Endometrial microvascular endothelial cells (primary cell): ENCODE results near the gene LRRC4C. TPM values are rescaled to one million over a fixed set of nuclear protein-coding genes. Genes with fewer than 3 reads are reported as not detected.

Experiments used
- in situ Hi-C: cut with HindIII; loops from 2 replicates; pipeline ENCODE4 v1.10.0; 2017; ENCODE audit warnings: low sequenced_read_pairs, low pct_unique_long_range_greater_than_20kb; ENCODE audit errors: inconsistent ontology term
- total RNA-seq: library from RNA; depleted of rRNA; stranded (reverse); fragments of >200 nt; gene quantifications from one replicate; pipeline ENCODE4 v1.2.3, GENCODE V29; 2015; ENCODE audit errors: inconsistent ontology term

Gene LRRC4C
- total RNA-seq, 1 donor from 2014 or later: not detected

- in situ Hi-C loops: no loop called here
Observed at GRCh38 chr11:40149721-40150120, 1309.7 kb downstream of the LRRC4C start.

DNA sequence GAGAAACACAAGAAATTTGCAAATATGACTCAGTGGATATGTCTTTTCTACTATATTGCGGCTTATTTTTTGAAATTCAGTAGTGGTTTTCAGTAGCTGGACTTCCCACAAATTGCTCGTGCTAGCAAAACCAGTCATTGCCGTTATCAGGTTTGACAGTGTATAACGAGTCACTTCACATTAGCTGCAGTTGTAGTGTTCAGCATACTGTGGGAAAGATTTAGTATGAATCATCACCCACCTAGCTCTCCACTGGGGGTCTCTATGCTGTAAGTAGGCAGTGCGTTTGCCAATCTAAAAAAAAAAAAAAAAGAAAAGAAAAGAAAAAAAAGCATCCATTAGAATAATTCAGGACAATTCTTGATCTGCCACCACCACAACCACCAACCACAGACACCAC lies 1318.9 kb downstream of the LRRC4C start:
- in situ Hi-C loops: no loop called here

- in situ Hi-C loops: no loop called here
Observed at GRCh38 chr11:40139536-40139935, 1319.9 kb downstream of the LRRC4C start.

- in situ Hi-C loops: no loop called here
Observed at GRCh38 chr11:40139066-40139465, 1320.4 kb downstream of the LRRC4C start.

DNA sequence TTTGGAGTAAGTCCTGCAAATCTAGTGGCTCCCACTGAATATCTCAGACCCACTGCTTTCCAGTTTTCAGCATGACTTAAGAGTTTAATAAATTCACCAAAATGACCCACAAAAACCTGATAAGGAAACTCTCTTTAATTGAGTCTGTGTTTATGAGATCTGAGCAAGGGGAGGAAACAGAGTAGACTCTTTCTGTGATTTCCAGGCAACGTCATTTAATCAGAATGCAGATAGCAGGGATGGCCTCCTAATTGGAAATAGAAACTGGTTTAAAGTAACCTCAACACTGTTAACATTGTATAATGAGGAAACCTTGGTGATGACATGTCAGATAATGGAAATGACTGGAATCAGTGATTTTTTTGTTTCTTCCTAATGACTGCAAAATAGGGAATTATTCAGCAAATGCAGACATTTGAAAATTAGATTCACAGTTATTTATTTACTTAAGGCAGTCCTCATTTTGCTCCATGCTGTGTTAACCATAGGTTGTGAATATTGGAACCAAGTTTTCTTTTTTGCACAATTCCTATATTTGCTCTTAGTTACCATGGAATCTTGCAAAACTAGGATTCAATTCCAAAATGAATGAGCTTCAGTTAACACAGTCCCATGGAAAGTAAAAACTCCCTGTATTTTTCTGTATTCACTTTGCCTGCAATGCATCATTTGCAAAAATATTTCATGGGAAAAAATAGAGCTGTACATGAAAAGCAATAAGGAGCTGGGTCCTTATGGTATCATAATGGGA lies 1324.5 kb downstream of the LRRC4C start:
- in situ Hi-C loops: no loop called here

GRCh38 chr11:40133498-40133897 lies 1326.0 kb downstream of the LRRC4C start:
- in situ Hi-C loops: no loop called here

GRCh38 chr11:40132912-40133311 lies 1326.5 kb downstream of the LRRC4C start:
- in situ Hi-C loops: no loop called here

GRCh38 chr11:40130427-40130826 lies 1329.0 kb downstream of the LRRC4C start:
- in situ Hi-C loops: no loop called here

DNA sequence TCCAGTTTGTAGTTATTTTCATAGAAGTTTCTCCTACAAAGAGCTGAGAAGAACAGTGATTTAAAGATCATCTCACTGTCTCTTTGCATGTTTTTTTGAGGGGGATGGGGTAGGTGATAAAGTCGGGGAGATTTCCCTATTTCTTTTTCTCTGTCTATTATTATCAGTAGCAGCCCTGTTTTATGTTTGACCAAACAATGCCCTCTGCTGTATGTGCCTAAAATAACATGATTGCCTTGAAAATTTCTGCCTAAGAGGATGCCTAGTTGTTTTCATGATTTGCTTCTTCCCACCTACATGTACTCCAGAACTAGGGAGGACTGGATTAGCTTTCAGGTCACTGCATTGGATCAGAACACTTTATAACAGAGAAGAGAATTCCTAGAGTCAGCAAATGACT lies 1330.2 kb downstream of the LRRC4C start:
- in situ Hi-C loops: no loop called here

DNA sequence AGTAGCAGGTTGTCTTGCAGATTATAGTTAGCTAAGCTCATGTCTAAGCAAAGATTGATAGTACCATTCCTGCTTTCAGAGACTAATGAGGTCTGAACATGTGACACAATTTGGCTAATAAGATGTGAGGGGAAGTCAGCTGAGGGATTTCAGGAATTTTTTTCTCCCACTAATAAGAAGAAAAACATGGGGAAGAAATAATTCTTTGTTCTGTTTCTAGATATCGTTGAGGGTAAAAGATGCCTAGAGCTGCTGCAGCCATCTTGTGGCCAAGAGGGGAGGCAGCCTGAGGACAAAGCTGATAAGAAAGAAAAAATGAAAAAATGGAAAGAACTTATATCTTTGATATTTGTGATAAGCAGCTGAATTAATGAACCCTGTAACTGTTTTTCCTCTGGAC lies 1334.4 kb downstream of the LRRC4C start:
- in situ Hi-C loops: no loop called here

GRCh38 chr11:40119661-40120060 lies 1339.8 kb downstream of the LRRC4C start:
- in situ Hi-C loops: no loop called here

GRCh38 chr11:40118780-40119179 lies 1340.7 kb downstream of the LRRC4C start:
- in situ Hi-C loops: no loop called here

DNA sequence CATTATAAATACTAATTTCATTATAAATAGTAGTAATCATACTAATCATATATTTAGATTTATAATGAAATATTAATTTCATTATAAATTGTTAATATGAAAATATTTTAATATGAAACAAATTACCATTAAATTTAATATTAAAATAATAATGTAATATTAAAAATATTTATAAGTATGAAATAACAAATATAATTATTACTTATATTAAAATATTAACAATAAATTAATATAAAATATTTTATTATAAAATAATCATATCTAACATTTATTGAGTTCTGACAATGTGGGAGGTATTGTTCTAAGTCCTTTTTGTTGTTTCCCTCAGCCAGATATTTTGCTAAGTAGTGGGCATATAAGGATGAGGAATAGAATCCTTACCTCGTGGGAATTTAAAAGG lies 1341.4 kb downstream of the LRRC4C start:
- in situ Hi-C loops: no loop called here

GRCh38 chr11:40104941-40105550 lies 1354.4 kb downstream of the LRRC4C start:
- in situ Hi-C loops: no loop called here

DNA sequence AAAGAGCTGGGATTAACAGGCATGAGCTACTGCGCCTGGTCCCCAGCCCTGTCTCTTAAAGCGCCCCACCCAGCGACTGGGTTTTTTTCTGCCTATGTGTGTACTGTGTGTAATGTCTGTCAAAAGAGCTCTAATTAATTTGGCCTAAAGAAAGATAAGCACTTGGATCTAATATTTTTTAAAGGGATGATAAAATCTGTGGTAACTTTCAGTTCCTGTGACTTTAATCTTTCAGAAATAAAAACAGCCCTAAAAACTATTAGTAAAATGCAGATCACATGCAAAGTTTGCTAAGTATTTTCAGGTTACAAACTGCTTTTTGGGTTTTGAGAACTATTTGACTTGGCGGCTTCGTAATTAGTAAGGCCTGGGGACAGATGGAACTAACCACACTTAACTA lies 1358.7 kb downstream of the LRRC4C start:
- in situ Hi-C loops: no loop called here

DNA sequence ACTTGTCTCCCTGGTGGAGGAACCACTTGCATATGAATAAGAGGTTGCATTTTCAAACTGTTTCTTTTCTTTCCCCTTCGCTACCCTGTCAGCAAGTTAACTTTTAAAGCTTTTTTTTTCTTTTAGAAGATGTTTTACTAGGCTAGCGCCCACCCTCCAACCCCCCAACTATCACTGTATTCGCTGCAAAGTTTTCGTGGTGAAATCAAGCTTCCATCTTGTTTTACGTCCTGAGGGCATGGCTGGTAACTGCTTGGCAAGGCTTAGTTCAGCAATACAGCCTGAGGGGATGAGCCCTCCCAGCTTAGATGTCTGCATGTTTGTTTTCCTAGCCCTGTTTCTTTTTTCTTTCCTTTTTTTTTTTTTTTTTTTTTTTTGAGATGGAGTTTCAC lies 1359.3 kb downstream of the LRRC4C start:
- in situ Hi-C loops: no loop called here

GRCh38 chr11:40099426-40100161 lies 1359.9 kb downstream of the LRRC4C start:
- in situ Hi-C loops: no loop called here

DNA sequence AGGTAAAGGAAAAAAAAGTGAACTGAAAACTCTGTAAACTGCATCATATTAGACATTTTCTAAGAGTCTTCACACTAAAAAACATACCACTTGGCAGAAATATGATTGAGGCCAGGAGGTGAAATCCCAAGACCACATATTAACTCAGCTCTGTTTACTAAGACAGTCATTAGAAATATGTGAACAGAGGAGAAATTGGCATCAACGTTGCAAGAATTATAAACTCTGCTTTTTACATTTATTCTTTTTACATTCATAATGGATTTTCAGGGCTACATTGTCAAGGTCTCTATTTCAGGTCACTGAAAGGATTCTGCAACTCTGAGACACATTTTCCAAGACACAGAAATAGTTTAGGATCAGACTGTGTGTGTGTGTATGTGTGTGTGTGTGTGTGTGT lies 1364.0 kb downstream of the LRRC4C start:
- in situ Hi-C loops: no loop called here

DNA sequence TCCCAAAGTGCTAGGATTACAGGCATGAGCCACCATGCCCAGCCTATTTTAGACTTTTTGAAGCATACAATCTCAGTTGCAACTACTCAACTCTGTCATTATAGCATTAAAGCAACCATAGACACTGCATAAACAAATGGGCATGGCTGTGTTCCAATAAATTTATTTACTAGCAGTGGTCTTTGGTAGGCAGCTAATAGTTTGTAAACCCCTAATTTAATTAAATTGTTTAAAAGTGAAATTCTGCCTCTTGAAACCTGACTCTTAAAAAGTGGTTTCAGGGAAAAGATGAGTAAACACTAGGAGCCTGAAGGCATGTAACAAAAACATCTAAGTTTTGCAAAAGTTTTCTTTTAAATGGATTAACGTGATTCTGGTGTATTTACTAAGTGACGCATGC lies 1364.5 kb downstream of the LRRC4C start:
- in situ Hi-C loops: no loop called here

DNA sequence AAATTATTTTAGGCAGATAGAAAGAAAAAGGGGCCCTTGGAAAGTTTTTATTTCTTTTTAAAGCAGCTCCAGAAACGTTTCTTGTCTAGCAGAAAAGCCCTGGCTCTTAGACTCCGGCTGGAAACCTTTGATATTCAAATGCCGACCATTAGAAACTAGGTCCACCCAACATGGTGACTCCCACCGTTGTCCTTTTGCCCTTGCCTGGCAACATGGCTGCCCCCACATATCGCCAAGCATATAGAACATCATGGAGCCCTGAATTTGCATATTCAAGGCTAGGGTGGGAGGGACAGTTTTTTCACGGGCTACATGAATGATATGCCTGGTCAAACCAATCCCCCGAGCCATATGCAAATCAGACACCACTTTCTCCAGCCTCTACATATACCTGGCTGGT lies 1379.0 kb downstream of the LRRC4C start:
- in situ Hi-C loops: no loop called here
